Measurements from ENCODE around the gene COL23A1.

Gene COL23A1

GRCh38 chr5:178526773-178527457 lies 63.3 kb downstream of the COL23A1 start:
- Histone ChIP-seq H3K4me3 (no peak overlapping the region), H3K27ac (no peak overlapping the region)
- TF ChIP-seq, protein P1, sequence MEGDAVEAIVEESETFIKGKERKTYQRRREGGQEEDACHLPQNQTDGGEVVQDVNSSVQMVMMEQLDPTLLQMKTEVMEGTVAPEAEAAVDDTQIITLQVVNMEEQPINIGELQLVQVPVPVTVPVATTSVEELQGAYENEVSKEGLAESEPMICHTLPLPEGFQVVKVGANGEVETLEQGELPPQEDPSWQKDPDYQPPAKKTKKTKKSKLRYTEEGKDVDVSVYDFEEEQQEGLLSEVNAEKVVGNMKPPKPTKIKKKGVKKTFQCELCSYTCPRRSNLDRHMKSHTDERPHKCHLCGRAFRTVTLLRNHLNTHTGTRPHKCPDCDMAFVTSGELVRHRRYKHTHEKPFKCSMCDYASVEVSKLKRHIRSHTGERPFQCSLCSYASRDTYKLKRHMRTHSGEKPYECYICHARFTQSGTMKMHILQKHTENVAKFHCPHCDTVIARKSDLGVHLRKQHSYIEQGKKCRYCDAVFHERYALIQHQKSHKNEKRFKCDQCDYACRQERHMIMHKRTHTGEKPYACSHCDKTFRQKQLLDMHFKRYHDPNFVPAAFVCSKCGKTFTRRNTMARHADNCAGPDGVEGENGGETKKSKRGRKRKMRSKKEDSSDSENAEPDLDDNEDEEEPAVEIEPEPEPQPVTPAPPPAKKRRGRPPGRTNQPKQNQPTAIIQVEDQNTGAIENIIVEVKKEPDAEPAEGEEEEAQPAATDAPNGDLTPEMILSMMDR (IDR thresholded peaks at IDR 0.05): no peak
- DNase-seq (ENCODE audit: low spot score): no peak

- DNase-seq (ENCODE audit: low spot score): no peak
- TF ChIP-seq, protein P1 (IDR thresholded peaks at IDR 0.05): no peak
- no peak overlapping the region for H3K27ac ChIP-seq
- H3K4me3 ChIP-seq: no peak overlapping the region
Measured at GRCh38 chr5:178525906-178526732, 64.1 kb downstream of the COL23A1 start.

- H3K4me3 ChIP-seq: no peak overlapping the region
- no peak overlapping the region for H3K27ac ChIP-seq
- no peak for DNase-seq (ENCODE audit: low spot score)
- TF ChIP-seq, protein P1 (IDR thresholded peaks at IDR 0.05): no peak
Measured at GRCh38 chr5:178524093-178524882, 65.9 kb downstream of the COL23A1 start.

DNA sequence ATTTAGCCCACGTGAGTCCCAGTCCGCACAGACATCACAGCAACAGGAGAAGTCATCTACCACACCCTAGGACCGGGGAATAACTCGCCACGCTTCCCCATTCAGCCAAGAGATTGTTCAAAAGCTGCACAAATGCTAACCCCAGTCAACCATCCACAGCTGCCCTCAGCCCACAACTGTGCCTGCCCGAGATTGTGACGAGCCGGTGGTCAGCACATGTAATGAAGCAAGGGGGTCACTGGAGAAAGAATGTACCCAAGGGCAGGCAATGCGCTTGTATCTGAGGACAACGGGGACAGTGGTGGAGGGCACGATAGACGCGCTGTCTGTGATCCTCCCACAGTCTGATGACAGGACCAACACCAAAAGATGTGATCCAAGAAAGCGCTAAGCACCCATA lies 67.8 kb downstream of the COL23A1 start:
- no peak overlapping the region for H3K4me3 ChIP-seq
- peak; percentile 29 for DNase-seq (ENCODE audit: low spot score)
- H3K27ac ChIP-seq: no peak overlapping the region
- TF ChIP-seq, protein P1 (IDR thresholded peaks at IDR 0.05): no peak

DNA sequence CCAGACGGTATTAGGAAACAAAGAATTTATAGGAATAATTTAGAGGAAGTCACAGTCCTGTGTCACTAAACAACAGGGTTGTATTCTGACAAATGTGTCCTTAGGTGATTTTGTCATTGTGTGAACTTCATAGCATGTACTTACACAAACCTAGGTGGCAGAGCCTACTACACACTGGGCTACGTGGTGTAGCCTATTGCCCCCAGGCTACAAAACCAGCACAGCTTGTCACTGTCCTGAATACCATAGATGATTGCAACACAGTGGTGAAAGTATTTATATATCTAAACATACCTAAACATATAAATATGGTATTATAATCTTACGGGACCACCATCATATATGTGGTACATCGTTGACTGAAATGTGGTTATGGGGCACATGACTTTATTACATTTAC lies 69.3 kb downstream of the COL23A1 start:
- DNase-seq (ENCODE audit: low spot score): no peak
- no peak overlapping the region for H3K27ac ChIP-seq
- TF ChIP-seq, protein P1 (IDR thresholded peaks at IDR 0.05): no peak
- H3K4me3 ChIP-seq: no peak overlapping the region

- no peak overlapping the region for H3K27ac ChIP-seq
- H3K4me3 ChIP-seq: no peak overlapping the region
- DNase-seq (ENCODE audit: low spot score): no peak
- TF ChIP-seq, protein P1 (IDR thresholded peaks at IDR 0.05): no peak
Measured at GRCh38 chr5:178519804-178520203, 70.4 kb downstream of the COL23A1 start.
